Mammary epithelial cell (primary cell): Measurements from ENCODE around the gene CYP2E1.

ENCODE experiments used
- EZH2 ChIP-seq: IDR thresholded peaks from 2 replicates; pipeline ENCODE4 v1.6.1; 2012; ENCODE audit warnings: low read length, inconsistent platforms, borderline replicate concordance
- TF ChIP-seq, protein P1 (sequence below), 2 donors: IDR thresholded peaks in 1 of 2; conservative IDR thresholded peaks in 1 of 2; 2 replicates each; pipeline ENCODE4 v1.5.1; 2011 to 2012; ENCODE audit warnings: inconsistent platforms in 2 of 2, low read length in 2 of 2, mild to moderate bottlenecking in 2 of 2, control low read depth in 1 of 2, low read depth in 1 of 2; ENCODE audit not compliant: insufficient read depth in 1 of 2; ENCODE audit errors: extremely low read depth in 1 of 2

DNA sequence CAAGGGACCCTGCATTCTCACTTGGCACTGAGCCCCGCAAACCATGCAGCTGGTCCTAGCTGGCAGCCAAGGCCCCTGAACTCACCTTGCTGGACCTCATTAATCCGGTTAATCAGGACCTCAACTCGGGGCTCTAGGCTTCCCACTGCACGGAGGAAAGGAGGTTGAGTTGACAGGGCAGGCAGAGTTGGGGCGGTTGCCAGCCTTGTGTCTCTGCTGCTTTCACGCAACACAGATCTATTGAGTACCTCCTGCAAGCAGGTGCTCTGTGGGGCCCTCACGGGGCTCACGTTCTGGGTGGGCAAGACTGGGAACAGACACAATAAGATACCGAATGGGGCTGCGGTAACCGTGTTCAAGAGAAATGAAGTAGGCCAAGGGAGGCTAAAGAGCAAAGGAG lies 32.1 kb downstream of the CYP2E1 start:
- TF ChIP-seq, protein P1, sequence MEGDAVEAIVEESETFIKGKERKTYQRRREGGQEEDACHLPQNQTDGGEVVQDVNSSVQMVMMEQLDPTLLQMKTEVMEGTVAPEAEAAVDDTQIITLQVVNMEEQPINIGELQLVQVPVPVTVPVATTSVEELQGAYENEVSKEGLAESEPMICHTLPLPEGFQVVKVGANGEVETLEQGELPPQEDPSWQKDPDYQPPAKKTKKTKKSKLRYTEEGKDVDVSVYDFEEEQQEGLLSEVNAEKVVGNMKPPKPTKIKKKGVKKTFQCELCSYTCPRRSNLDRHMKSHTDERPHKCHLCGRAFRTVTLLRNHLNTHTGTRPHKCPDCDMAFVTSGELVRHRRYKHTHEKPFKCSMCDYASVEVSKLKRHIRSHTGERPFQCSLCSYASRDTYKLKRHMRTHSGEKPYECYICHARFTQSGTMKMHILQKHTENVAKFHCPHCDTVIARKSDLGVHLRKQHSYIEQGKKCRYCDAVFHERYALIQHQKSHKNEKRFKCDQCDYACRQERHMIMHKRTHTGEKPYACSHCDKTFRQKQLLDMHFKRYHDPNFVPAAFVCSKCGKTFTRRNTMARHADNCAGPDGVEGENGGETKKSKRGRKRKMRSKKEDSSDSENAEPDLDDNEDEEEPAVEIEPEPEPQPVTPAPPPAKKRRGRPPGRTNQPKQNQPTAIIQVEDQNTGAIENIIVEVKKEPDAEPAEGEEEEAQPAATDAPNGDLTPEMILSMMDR (conservative IDR thresholded peaks at IDR 0.05 in 1 of 2, IDR thresholded peaks at IDR 0.05 in 1 of 2; ENCODE audit: extremely low read depth in 1 of 2, insufficient read depth in 1 of 2, low read depth in 1 of 2, low read length in 2 of 2): no peak
- TF ChIP-seq EZH2: no peak
